ENCODE data around the gene TECR. TPM values are rescaled to one million over a fixed set of nuclear protein-coding genes. Genes with fewer than 3 reads are reported as not detected.

TECR gene
- total and polyA plus RNA-seq, 9 of the 15 experiments (the other 6 are each of a cell fraction or from before 2014, with no cell fraction given) = 29.3 to 211 (median 81.4) TPM

GRCh38 chr19:14494910-14495671, 34.3 kb upstream of the TECR start (continued):
- no peak for TF ChIP-seq MITF (IDR thresholded peaks at IDR 0.05)
- TF ChIP-seq ZFP36 (IDR thresholded peaks at IDR 0.05; ENCODE audit: low read depth, low read length, partially characterized antibody) = peak; percentile 74
- no peak for TF ChIP-seq SMARCA4 (IDR thresholded peaks at IDR 0.05)
- TF ChIP-seq POLR2B (IDR thresholded peaks at IDR 0.05; ENCODE audit: low read depth, partially characterized antibody) = no peak
- TF ChIP-seq MTF1 (CRISPR knock-in tag; IDR thresholded peaks at IDR 0.05; ENCODE audit: borderline replicate concordance) = no peak
- TF ChIP-seq PHF8 (IDR thresholded peaks at IDR 0.05; ENCODE audit: borderline replicate concordance, low read length) = no peak
- no peak for TF ChIP-seq TCF7L2 (IDR thresholded peaks at IDR 0.05; ENCODE audit: low read depth, low read length)
- no peak for TF ChIP-seq CBFB (CRISPR knock-in tag; IDR thresholded peaks at IDR 0.05)
- TF ChIP-seq ZBED1 (IDR thresholded peaks at IDR 0.05) = no peak
- no peak for TF ChIP-seq XRCC3 (IDR thresholded peaks at IDR 0.05)
- no peak for TF ChIP-seq SIN3B (IDR thresholded peaks at IDR 0.05; ENCODE audit: low read depth)
